GM19455 (cell line): ENCODE results near the gene LYPLA2.

Experiments
- ATAC-seq: cut with Tn5 transposase; IDR thresholded peaks from one replicate; pipeline ENCODE4 v1.9.1; 2021; ENCODE audit not compliant: unreplicated experiment

The LYPLA2 gene

DNA sequence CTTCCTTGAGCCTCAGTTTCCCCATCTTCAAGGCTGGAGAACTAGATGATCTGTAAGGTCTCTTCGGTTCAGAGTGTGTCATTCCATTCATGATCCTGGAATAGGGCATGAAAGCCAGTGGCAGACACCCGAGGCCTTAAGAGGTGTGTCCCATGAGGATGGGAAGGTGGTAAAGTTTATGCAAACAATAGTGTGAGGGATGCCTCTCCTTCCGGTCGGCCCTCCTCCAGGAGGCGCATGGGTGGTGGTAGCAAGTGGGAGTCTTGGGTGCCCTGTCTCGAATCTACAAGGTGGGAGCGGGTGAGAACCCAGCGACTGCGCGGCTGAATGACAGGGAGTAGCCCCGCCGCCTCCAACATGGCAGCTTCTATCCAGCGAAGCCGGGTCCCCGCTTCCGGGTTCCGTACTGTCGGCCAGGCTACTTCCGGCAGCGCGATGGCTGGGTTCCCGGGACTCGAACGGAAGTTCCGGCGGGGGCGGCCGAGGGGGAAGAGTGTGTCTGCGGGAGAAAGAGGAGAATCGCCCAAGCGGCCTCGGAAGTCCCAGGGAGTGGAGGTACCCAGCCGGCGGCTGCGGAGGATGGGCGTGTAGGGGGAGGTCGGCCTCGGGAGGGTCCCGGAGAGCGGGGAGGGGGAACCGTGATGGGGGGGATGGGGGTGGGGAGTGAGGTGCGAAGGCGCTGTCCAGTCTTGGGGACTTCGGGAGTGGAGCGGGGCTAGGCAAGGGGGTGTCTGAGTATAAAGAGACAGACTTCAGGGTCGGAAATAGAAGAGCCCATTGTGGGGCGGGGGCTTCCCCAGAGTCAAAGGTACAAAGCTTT is at the start of gene LYPLA2:
LYPLA2 (plus strand) TSS at position 450 of the 820 bp plus-strand sequence. CDS start 1,538 bp downstream, outside the sequence.
- ATAC-seq, result peak; percentile 57

GRCh38 chr1:23741609-23742008 is 49.3 kb upstream of the LYPLA2 start:
- no peak for ATAC-seq

GRCh38 chr1:23742670-23743286 is 48.2 kb upstream of the LYPLA2 start:
- ATAC-seq, result peak; percentile 26

DNA sequence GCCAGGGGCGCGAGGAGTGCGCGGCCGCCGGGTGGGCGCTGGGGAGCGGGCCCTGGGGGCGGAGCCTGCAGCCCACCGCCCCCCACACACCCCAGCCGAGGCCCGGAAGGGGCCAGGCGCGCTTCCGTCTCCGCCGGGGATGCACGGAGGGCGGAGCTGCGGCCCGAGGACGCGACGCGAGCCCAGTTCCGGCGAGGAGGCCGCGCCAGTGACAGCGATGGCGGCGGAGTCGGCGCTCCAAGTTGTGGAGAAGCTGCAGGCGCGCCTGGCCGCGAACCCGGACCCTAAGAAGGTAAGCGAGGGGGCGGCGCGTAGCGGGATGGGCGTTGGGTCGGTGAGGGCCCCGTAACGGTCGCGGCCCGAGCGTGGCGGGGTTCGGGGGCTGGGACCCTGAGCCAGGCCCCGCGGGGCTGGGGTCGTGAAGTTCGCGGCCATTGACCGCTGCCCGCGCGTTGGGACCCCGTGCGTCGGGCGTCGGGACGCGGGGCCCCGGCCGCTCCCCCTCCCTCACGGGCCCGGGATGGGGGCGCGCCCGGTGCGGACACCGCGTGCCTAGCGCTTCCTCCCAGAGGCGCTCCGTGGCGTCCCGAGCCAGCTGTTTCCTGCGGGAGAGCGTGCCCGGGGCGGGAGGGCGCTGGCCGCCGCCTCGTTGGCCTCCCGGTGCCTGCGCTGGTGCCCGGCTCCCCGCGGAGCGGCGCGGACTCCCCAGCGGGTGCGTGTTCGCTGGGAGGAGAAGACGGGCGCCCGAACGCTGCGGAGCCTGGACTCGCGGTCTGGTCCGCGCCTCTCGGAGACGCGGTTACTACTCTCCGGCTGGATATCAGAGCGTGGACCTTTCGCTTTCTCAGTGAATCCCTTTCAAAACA is 47.4 kb upstream of the LYPLA2 start, which contains the start of gene ELOA:
ELOA (plus strand) TSS at position 185 of the 866 bp plus-strand sequence; CDS start at position 218, 33 bp downstream.
- peak; percentile 71 for ATAC-seq

DNA sequence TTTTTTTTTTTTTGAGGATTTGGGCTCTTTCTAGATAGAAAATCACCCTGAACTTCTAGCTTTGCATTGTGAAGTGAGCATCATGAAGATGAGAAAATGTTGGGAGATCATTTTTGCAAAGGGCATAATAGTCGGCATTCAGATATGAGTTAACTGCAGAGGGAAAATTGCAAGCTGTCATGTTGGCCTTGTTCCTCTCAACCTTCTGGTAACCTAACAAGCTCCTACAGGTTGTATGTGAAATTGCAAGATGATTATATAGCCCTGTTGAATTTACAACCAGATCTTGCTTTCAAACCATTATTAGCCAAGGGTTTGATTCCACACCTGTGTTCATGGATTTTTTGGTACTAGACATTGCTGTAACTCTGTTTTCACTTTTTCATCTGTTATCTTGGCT is 45.4 kb upstream of the LYPLA2 start:
- no peak for ATAC-seq

DNA sequence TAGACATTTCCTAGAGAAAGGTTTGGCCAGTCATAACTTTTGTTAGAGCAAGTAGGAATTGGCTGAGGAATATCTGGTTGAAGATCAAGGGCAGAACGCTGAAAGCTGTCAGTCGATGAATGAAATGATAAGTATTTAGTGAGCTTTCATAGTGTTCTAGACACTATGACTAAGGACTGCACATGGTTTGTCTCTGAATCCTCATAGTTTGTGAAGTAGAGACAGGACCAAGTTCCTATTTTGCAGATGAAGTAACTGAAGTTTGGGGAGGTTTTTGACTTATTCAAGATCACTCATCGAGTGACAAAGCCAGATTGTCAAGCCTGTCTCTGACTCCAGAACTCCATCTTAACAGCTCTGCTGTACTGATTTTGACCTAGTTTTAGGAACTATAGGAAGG is 42.9 kb upstream of the LYPLA2 start:
- ATAC-seq, result no peak

GRCh38 chr1:23751050-23751814 is 39.7 kb upstream of the LYPLA2 start:
- no peak for ATAC-seq

DNA sequence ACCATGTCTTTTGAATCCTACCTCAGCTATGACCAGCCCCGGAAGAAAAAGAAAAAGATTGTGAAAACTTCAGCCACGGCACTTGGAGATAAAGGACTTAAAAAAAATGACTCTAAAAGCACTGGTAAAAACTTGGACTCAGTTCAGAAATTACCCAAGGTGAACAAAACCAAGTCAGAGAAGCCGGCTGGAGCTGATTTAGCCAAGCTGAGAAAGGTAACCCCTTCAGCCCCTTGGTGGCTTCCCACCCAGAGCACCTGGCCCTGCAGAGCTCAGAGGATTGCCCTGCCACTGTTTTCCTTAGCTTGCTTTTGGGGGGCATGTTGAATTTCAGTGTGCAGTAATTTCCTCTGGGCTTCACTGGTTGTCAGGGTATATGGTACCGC is 39.1 kb upstream of the LYPLA2 start:
- no peak for ATAC-seq

GRCh38 chr1:23752909-23753308 is 38.0 kb upstream of the LYPLA2 start:
- no peak for ATAC-seq

- no peak for ATAC-seq
These were observed 34.3 kb upstream of the LYPLA2 start for GRCh38 chr1:23756676-23757075.

- ATAC-seq, result no peak
These were observed 33.1 kb upstream of the LYPLA2 start for GRCh38 chr1:23757812-23758211.

DNA sequence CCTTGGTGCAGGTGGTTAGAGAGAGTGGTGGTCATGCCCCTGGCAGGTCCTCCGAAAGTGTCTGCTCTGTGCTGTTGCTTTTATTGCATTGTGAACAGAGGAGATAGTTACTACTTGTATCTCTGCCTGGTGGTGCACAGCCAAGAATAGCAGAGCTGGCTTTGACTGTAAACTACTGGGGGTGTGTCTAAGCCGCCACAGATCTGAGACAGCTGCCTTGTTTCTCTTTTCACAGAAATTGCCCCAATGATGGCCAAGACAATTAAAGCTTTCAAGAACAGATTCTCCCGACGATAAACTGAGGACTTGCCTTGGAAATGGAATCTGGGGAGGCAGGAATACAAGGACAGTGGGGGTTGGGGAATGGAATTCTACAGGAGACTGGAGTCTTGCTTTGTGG is 31.7 kb upstream of the LYPLA2 start:
- ATAC-seq, result no peak

- no peak for ATAC-seq
These were observed 27.8 kb upstream of the LYPLA2 start for GRCh38 chr1:23763041-23763577.

GRCh38 chr1:23768733-23769132 is 22.2 kb upstream of the LYPLA2 start:
- ATAC-seq, result no peak

GRCh38 chr1:23772049-23772853 is 18.7 kb upstream of the LYPLA2 start:
- ATAC-seq, result no peak

GRCh38 chr1:23772854-23773242 is 18.1 kb upstream of the LYPLA2 start:
- no peak for ATAC-seq

GRCh38 chr1:23774174-23774880 is 16.6 kb upstream of the LYPLA2 start:
- ATAC-seq, result no peak

GRCh38 chr1:23776217-23776616 is 14.7 kb upstream of the LYPLA2 start:
- ATAC-seq, result no peak
